ENCODE data around the gene ATAT1.

DNA sequence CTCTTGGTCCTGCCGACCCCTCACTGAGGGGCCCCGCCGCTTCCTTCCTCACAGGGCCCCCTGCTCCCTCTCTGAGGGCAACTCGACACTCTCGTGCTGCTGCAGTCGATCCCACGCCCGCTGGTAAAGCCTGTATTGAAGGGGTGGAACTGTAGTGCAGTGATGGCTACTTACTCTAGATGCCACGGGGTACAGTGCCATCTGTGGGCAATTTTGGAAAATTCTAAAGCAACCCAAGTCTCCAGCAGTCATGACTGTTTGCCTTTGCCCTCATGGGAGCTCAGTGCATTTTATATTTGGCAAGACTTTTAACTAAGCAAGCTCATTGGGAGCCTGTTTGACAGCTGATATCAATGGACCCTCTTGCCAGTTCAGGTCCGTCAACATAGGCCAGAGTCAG, 13.8 kb downstream of the ATAT1 start:
- TF ChIP-seq, protein P1, sequence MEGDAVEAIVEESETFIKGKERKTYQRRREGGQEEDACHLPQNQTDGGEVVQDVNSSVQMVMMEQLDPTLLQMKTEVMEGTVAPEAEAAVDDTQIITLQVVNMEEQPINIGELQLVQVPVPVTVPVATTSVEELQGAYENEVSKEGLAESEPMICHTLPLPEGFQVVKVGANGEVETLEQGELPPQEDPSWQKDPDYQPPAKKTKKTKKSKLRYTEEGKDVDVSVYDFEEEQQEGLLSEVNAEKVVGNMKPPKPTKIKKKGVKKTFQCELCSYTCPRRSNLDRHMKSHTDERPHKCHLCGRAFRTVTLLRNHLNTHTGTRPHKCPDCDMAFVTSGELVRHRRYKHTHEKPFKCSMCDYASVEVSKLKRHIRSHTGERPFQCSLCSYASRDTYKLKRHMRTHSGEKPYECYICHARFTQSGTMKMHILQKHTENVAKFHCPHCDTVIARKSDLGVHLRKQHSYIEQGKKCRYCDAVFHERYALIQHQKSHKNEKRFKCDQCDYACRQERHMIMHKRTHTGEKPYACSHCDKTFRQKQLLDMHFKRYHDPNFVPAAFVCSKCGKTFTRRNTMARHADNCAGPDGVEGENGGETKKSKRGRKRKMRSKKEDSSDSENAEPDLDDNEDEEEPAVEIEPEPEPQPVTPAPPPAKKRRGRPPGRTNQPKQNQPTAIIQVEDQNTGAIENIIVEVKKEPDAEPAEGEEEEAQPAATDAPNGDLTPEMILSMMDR (conservative IDR thresholded peaks at IDR 0.05; ENCODE audit: low read depth, low read length) = no peak
- TF ChIP-seq POLR2A (IDR thresholded peaks at IDR 0.05; ENCODE audit: low read depth, low read length) (no peak), MAFK (IDR thresholded peaks at IDR 0.05; ENCODE audit: low read depth, low read length) (no peak), BHLHE40 (IDR thresholded peaks at IDR 0.05; ENCODE audit: low read depth, low read length) (no peak), MXI1 (IDR thresholded peaks at IDR 0.05; ENCODE audit: borderline replicate concordance, low read depth, low read length) (no peak), CHD1 (IDR thresholded peaks at IDR 0.05; ENCODE audit: low read depth, low read length) (no peak)
- TF ChIP-seq, protein P2, sequence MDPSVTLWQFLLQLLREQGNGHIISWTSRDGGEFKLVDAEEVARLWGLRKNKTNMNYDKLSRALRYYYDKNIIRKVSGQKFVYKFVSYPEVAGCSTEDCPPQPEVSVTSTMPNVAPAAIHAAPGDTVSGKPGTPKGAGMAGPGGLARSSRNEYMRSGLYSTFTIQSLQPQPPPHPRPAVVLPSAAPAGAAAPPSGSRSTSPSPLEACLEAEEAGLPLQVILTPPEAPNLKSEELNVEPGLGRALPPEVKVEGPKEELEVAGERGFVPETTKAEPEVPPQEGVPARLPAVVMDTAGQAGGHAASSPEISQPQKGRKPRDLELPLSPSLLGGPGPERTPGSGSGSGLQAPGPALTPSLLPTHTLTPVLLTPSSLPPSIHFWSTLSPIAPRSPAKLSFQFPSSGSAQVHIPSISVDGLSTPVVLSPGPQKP (IDR thresholded peaks at IDR 0.05; ENCODE audit: borderline replicate concordance, low read depth, low read length) = no peak
- TF ChIP-seq, protein P3, sequence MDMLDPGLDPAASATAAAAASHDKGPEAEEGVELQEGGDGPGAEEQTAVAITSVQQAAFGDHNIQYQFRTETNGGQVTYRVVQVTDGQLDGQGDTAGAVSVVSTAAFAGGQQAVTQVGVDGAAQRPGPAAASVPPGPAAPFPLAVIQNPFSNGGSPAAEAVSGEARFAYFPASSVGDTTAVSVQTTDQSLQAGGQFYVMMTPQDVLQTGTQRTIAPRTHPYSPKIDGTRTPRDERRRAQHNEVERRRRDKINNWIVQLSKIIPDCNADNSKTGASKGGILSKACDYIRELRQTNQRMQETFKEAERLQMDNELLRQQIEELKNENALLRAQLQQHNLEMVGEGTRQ (IDR thresholded peaks at IDR 0.05; ENCODE audit: low read depth, low read length) = no peak
